PFSK-1 (cell line): ENCODE data around the gene CCHCR1.

ENCODE experiments used
- FOXP2 ChIP-seq: optimal IDR thresholded peaks from 2 replicates; pipeline ENCODE3; 2011; ENCODE audit warnings: borderline replicate concordance, control low read depth, inconsistent platforms; ENCODE audit not compliant: insufficient read depth; ENCODE audit errors: extremely low read length, extremely low read depth
- POLR2AphosphoS5 ChIP-seq: IDR thresholded peaks from 2 replicates; pipeline ENCODE4 v1.6.1; 2012; ENCODE audit warnings: low read depth, mild to moderate bottlenecking, control low read depth, low read length, moderate library complexity
- REST ChIP-seq, 2 experiments: IDR thresholded peaks; 2 replicates each; pipeline versions ENCODE4 v1.6.1 to v1.8.0; 2011 to 2012; ENCODE audit warnings: low read depth in 2 of 2, low read length in 2 of 2, control low read depth in 1 of 2, inconsistent platforms in 1 of 2, mild to moderate bottlenecking in 1 of 2, moderate library complexity in 1 of 2; ENCODE audit not compliant: insufficient read depth in 1 of 2
- SIN3A ChIP-seq: IDR thresholded peaks from 2 replicates; pipeline ENCODE4 v1.6.1; 2012; ENCODE audit warnings: mild to moderate bottlenecking, low read length, moderate library complexity, borderline replicate concordance; ENCODE audit not compliant: insufficient read depth
- TAF1 ChIP-seq: IDR thresholded peaks from 2 replicates; pipeline ENCODE4 v1.6.1; 2012; ENCODE audit warnings: low read length, control low read depth, borderline replicate concordance; ENCODE audit not compliant: insufficient read depth

The CCHCR1 gene

GRCh38 chr6:31170987-31171671, 13.5 kb upstream of the CCHCR1 start:
- no peak for TF ChIP-seq POLR2AphosphoS5
- TF ChIP-seq TAF1: no peak
- no peak for TF ChIP-seq REST (IDR thresholded peaks at IDR 0.05; ENCODE audit: insufficient read depth in 1 of 2, low read depth in 2 of 2, low read length in 2 of 2)
- TF ChIP-seq FOXP2: no peak
- no peak for TF ChIP-seq SIN3A

- TF ChIP-seq SIN3A (no peak), FOXP2 (no peak), POLR2AphosphoS5 (no peak), REST (IDR thresholded peaks at IDR 0.05; ENCODE audit: insufficient read depth in 1 of 2, low read depth in 2 of 2, low read length in 2 of 2) (no peak), TAF1 (no peak)
Measured at GRCh38 chr6:31170600-31170881, 12.9 kb upstream of the CCHCR1 start, which contains the start of gene POU5F1. Gene POU5F1 (minus strand): TSS chr6:31170682. CDS start chr6:31170620, 62 bp downstream.

GRCh38 chr6:31169123-31169857, 11.7 kb upstream of the CCHCR1 start:
- TF ChIP-seq REST (IDR thresholded peaks at IDR 0.05; ENCODE audit: insufficient read depth in 1 of 2, low read depth in 2 of 2, low read length in 2 of 2) (no peak), SIN3A (no peak), FOXP2 (no peak), POLR2AphosphoS5 (no peak), TAF1 (no peak)

GRCh38 chr6:31168606-31169005, 11.0 kb upstream of the CCHCR1 start:
- TF ChIP-seq REST (IDR thresholded peaks at IDR 0.05; ENCODE audit: insufficient read depth in 1 of 2, low read depth in 2 of 2, low read length in 2 of 2) (no peak), FOXP2 (no peak), POLR2AphosphoS5 (no peak), SIN3A (no peak), TAF1 (no peak)
